WTC11 (cell line): ENCODE measurements around the gene EVL.

Source experiments
- CTCF ChIP-seq: fragments of 200-600 bp; IDR thresholded peaks from 2 replicates; pipeline ENCODE4 v1.8.0; 2022; ENCODE audit warnings: antibody characterized with exemption
- E2F4 ChIP-seq: sonication (generic); formaldehyde crosslinking; IDR thresholded peaks from 2 replicates; pipeline ENCODE4 v1.8.1; 2022; ENCODE audit warnings: low read depth, mild to moderate bottlenecking, moderate library complexity, missing genetic modification reagents, borderline replicate concordance
- FOXK1 ChIP-seq: sonication (generic); formaldehyde crosslinking; IDR thresholded peaks from 2 replicates; pipeline ENCODE4 v1.8.0; 2022; ENCODE audit warnings: mild to moderate bottlenecking, moderate library complexity, missing genetic modification reagents
- FOXP1 ChIP-seq: sonication (generic); formaldehyde crosslinking; IDR thresholded peaks from 2 replicates; pipeline ENCODE4 v1.8.0; 2022; ENCODE audit warnings: missing genetic modification reagents, mild to moderate bottlenecking, moderate library complexity, borderline replicate concordance
- GABPB1 ChIP-seq: sonication (generic); formaldehyde crosslinking; IDR thresholded peaks from 2 replicates; pipeline ENCODE4 v1.8.1; 2023; ENCODE audit warnings: mild to moderate bottlenecking, missing genetic modification reagents
- NFYB ChIP-seq: sonication (generic); formaldehyde crosslinking; conservative IDR thresholded peaks from 2 replicates; pipeline ENCODE4 v1.8.0; 2022; ENCODE audit warnings: low read depth, missing genetic modification reagents
- PRDM15 ChIP-seq: sonication (generic); formaldehyde crosslinking; IDR thresholded peaks from 2 replicates; pipeline ENCODE4 v1.8.0; 2022; ENCODE audit warnings: missing genetic modification reagents
- TCF7 ChIP-seq: sonication (generic); formaldehyde crosslinking; IDR thresholded peaks from 2 replicates; pipeline ENCODE4 v1.8.0; 2022; ENCODE audit warnings: mild to moderate bottlenecking, low read depth, missing genetic modification reagents, moderate library complexity
- USF2 ChIP-seq: sonication (generic); formaldehyde crosslinking; IDR thresholded peaks from 2 replicates; pipeline ENCODE4 v1.8.1; 2023; ENCODE audit warnings: mild to moderate bottlenecking, missing genetic modification reagents, moderate library complexity
- ZNF263 ChIP-seq: sonication (generic); formaldehyde crosslinking; IDR thresholded peaks from 2 replicates; pipeline ENCODE4 v1.8.1; 2022; ENCODE audit warnings: low read depth, mild to moderate bottlenecking, moderate library complexity, missing genetic modification reagents
- TF ChIP-seq, protein P1 (sequence below): sonication (generic); formaldehyde crosslinking; IDR thresholded peaks from 2 replicates; pipeline ENCODE4 v1.8.1; 2023; ENCODE audit warnings: mild to moderate bottlenecking, moderate library complexity, missing genetic modification reagents
- TF ChIP-seq, protein P2 (sequence below): sonication (generic); formaldehyde crosslinking; IDR thresholded peaks from 2 replicates; pipeline ENCODE4 v1.8.1; 2023; ENCODE audit warnings: mild to moderate bottlenecking, missing genetic modification reagents, borderline replicate concordance
- TF ChIP-seq, protein P3 (sequence below): sonication (generic); formaldehyde crosslinking; IDR thresholded peaks from 2 replicates; pipeline ENCODE4 v1.8.0; 2022; ENCODE audit warnings: mild to moderate bottlenecking, missing genetic modification reagents

- TF ChIP-seq, protein P1, sequence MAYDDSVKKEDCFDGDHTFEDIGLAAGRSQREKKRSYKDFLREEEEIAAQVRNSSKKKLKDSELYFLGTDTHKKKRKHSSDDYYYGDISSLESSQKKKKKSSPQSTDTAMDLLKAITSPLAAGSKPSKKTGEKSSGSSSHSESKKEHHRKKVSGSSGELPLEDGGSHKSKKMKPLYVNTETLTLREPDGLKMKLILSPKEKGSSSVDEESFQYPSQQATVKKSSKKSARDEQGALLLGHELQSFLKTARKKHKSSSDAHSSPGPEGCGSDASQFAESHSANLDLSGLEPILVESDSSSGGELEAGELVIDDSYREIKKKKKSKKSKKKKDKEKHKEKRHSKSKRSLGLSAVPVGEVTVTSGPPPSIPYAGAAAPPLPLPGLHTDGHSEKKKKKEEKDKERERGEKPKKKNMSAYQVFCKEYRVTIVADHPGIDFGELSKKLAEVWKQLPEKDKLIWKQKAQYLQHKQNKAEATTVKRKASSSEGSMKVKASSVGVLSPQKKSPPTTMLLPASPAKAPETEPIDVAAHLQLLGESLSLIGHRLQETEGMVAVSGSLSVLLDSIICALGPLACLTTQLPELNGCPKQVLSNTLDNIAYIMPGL: no peak
- TF ChIP-seq CTCF (no peak), E2F4 (CRISPR knock-in tag) (no peak), NFYB (CRISPR knock-in tag) (no peak), ZNF263 (no peak), PRDM15 (CRISPR knock-in tag) (no peak), USF2 (no peak), FOXK1 (no peak), TCF7 (CRISPR knock-in tag) (no peak), GABPB1 (CRISPR knock-in tag) (no peak), FOXP1 (CRISPR knock-in tag) (no peak)
- TF ChIP-seq, protein P2, sequence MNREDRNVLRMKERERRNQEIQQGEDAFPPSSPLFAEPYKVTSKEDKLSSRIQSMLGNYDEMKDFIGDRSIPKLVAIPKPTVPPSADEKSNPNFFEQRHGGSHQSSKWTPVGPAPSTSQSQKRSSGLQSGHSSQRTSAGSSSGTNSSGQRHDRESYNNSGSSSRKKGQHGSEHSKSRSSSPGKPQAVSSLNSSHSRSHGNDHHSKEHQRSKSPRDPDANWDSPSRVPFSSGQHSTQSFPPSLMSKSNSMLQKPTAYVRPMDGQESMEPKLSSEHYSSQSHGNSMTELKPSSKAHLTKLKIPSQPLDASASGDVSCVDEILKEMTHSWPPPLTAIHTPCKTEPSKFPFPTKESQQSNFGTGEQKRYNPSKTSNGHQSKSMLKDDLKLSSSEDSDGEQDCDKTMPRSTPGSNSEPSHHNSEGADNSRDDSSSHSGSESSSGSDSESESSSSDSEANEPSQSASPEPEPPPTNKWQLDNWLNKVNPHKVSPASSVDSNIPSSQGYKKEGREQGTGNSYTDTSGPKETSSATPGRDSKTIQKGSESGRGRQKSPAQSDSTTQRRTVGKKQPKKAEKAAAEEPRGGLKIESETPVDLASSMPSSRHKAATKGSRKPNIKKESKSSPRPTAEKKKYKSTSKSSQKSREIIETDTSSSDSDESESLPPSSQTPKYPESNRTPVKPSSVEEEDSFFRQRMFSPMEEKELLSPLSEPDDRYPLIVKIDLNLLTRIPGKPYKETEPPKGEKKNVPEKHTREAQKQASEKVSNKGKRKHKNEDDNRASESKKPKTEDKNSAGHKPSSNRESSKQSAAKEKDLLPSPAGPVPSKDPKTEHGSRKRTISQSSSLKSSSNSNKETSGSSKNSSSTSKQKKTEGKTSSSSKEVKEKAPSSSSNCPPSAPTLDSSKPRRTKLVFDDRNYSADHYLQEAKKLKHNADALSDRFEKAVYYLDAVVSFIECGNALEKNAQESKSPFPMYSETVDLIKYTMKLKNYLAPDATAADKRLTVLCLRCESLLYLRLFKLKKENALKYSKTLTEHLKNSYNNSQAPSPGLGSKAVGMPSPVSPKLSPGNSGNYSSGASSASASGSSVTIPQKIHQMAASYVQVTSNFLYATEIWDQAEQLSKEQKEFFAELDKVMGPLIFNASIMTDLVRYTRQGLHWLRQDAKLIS (CRISPR knock-in tag): no peak
- TF ChIP-seq, protein P3, sequence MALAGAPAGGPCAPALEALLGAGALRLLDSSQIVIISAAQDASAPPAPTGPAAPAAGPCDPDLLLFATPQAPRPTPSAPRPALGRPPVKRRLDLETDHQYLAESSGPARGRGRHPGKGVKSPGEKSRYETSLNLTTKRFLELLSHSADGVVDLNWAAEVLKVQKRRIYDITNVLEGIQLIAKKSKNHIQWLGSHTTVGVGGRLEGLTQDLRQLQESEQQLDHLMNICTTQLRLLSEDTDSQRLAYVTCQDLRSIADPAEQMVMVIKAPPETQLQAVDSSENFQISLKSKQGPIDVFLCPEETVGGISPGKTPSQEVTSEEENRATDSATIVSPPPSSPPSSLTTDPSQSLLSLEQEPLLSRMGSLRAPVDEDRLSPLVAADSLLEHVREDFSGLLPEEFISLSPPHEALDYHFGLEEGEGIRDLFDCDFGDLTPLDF (CRISPR knock-in tag): no peak
These were observed 28.1 kb downstream of the EVL start for GRCh38 chr14:100093319-100093718.
